Epithelial cell of proximal tubule (primary cell): ENCODE results near the gene COL7A1. TPM values are rescaled to one million over a fixed set of nuclear protein-coding genes. Genes with fewer than 3 reads are reported as not detected.

Experiments used
- DNase-seq: peaks from one replicate; pipeline ENCODE4 v3.0.0-alpha.2; 2011; ENCODE audit warnings: low read depth
- H3K4me3 ChIP-seq: 2 replicates; pipeline ENCODE4 v1.5.1; 2011; ENCODE audit warnings: low read depth, mild to moderate bottlenecking, low read length
- total RNA-seq: library from RNA; depleted of rRNA; stranded (reverse); fragments of >200 nt; gene quantifications from 2 replicates; pipeline ENCODE4 v1.2.3, GENCODE V29; 2015
- TF ChIP-seq, protein P1 (sequence below): conservative IDR thresholded peaks from 2 replicates; pipeline ENCODE4 v1.5.1; 2012; ENCODE audit warnings: low read depth, mild to moderate bottlenecking, low read length

COL7A1 gene
- total RNA-seq, 1 donor from 2014 or later = 211 TPM

DNA sequence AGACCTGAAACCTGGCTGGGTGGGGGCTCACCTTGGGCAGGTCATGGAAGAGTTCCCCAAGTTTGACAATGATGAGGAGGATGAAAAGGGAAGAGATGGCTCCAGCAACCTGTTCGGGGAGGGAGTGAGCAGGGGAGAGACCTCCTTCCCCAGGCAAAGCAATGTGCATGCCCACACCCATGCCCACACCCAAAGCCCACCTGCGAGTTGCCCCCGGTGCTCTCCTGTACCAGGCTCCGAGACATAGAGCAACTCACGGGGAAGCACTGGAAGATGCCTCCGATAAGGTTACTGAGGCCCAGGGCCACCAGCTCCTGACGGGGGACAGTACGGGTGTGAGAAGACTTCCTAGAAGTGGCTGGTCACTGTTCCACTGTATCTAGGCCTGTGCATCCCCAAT is 35.3 kb upstream of the COL7A1 start:
- TF ChIP-seq, protein P1, sequence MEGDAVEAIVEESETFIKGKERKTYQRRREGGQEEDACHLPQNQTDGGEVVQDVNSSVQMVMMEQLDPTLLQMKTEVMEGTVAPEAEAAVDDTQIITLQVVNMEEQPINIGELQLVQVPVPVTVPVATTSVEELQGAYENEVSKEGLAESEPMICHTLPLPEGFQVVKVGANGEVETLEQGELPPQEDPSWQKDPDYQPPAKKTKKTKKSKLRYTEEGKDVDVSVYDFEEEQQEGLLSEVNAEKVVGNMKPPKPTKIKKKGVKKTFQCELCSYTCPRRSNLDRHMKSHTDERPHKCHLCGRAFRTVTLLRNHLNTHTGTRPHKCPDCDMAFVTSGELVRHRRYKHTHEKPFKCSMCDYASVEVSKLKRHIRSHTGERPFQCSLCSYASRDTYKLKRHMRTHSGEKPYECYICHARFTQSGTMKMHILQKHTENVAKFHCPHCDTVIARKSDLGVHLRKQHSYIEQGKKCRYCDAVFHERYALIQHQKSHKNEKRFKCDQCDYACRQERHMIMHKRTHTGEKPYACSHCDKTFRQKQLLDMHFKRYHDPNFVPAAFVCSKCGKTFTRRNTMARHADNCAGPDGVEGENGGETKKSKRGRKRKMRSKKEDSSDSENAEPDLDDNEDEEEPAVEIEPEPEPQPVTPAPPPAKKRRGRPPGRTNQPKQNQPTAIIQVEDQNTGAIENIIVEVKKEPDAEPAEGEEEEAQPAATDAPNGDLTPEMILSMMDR = no peak
- no peak overlapping the region for H3K4me3 ChIP-seq
- no peak for DNase-seq

GRCh38 chr3:48629894-48630293 is 34.8 kb upstream of the COL7A1 start:
- no peak for DNase-seq
- TF ChIP-seq, protein P1 = no peak
- no peak overlapping the region for H3K4me3 ChIP-seq

- H3K4me3 ChIP-seq = no peak overlapping the region
- no peak for DNase-seq
- TF ChIP-seq, protein P1 = no peak
Observed at GRCh38 chr3:48628277-48629017, 33.3 kb upstream of the COL7A1 start.

GRCh38 chr3:48625600-48625999 is 30.5 kb upstream of the COL7A1 start:
- TF ChIP-seq, protein P1 = no peak
- H3K4me3 ChIP-seq = no peak overlapping the region
- no peak for DNase-seq

DNA sequence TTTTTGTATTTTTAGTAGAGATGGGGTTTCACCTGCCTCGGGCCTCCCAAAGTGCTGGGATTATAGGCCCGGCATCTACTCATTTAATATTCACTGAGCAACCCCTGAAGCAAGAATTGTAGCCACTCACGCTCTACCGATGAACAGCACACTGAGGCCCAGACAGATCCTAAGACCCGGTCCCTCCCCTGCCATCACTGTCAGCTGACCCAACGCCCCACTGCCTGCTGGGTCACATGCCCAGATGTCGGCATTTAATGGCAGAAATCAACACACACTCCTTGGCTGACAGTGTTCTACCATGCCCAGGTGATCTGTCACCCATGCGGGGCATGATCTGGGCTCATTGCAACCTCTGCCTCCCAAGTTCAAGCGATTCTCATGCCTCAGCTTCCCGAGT is 29.6 kb upstream of the COL7A1 start:
- DNase-seq = no peak
- no peak overlapping the region for H3K4me3 ChIP-seq
- TF ChIP-seq, protein P1 = no peak

DNA sequence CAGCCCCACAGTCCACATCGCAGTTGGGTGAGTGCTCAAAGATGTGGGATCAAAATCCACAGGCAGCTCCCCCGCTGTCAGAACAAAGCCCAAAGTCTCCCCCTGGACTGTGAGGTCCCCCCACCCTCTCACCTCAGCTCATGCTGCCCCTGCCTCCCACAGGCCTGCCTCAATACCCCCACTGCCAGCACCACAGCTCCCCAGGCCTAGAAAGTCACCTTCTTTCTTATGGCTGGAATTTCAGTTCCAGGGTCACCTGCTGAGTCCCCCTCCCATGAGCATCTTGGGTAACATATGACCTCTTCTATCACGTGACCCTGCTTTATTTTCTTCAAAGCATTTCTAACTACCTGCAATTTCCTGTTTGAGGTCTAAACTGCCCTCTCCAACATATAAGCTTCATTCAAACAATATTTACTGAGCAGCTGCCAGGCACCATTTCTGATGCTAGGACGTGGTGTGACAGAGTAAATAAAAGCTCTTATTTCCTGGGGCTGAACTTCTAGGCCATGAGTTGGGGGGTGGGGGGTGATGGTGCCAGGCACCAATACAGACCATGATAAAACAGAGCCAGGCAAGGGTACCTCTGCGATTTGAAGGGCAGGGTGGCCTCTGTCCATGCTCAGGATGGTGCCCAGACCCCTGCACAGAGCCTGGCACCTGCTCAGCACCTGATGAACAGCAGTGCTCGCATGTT is 28.9 kb upstream of the COL7A1 start:
- TF ChIP-seq, protein P1 = no peak
- no peak for DNase-seq
- no peak overlapping the region for H3K4me3 ChIP-seq

DNA sequence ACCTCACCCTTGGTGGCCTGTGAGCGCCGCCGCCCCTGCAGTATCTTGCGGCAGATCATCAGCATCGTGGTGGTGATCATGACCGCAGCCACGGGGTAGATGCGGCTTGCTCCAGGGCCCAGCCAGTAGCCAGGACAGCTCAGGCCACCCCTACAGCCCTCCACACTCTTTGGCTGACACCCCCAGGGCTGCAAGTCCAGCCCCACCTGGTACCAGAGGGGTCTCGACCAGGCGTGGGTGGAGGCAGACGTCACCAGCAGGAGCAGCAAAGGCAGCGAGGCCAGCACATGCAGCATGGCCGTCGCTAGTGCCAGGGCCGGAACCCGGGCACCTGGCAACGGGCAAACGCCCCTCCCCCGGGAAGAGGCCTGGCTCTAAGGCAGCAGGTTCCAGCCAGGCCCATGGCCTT is 26.3 kb upstream of the COL7A1 start, which contains the start of gene TMEM89:
Gene TMEM89 (minus strand): TSS at position 309 of the 409 bp plus-strand sequence. CDS start 13 bp downstream, at position 296.
- TF ChIP-seq, protein P1 = no peak
- DNase-seq = no peak
- no peak within 1 kb of the TSS for H3K4me3 ChIP-seq
